ENCODE results near the gene USP9X. TPM values are rescaled to one million over a fixed set of nuclear protein-coding genes. Genes with fewer than 3 reads are reported as not detected.

USP9X gene
- total and polyA plus RNA-seq, 2 of the 8 experiments (the other 6 are each of a cell fraction or from before 2014, with no cell fraction given) = 79.2 to 300 TPM

- TF ChIP-seq RBBP5 (IDR thresholded peaks at IDR 0.05; ENCODE audit: borderline replicate concordance, low read depth, low read length) (peak; percentile 71; the same call in 1 of the 2 replicates), GABPA (IDR thresholded peaks at IDR 0.05; ENCODE audit: borderline replicate concordance, insufficient read depth, low read length) (no peak), CBX8 (IDR thresholded peaks at IDR 0.05; ENCODE audit: borderline replicate concordance, low read depth, low read length) (no peak), CTBP2 (IDR thresholded peaks at IDR 0.05; ENCODE audit: borderline replicate concordance, insufficient read depth, insufficient read length, low read length) (no peak), TAF1 (IDR thresholded peaks at IDR 0.05; ENCODE audit: low read depth, low read length) (no peak), SIRT6 (IDR thresholded peaks at IDR 0.05; ENCODE audit: low read length) (no peak), SIX5 (IDR thresholded peaks at IDR 0.05; ENCODE audit: low read depth, low read length) (no peak), SAP30 (IDR thresholded peaks at IDR 0.05; ENCODE audit: insufficient read depth, insufficient replicate concordance, low read length) (no peak), SUZ12 (IDR thresholded peaks at IDR 0.05; ENCODE audit: low read length) (no peak), POLR2A (IDR thresholded peaks at IDR 0.05; ENCODE audit: control extremely low read depth in 1 of 2, low read depth in 2 of 2, low read length in 2 of 2) (peak; percentile 16 to 44), ZNF274 (IDR thresholded peaks at IDR 0.05; ENCODE audit: borderline replicate concordance, extremely low read depth, low read length) (no peak), YY1 (IDR thresholded peaks at IDR 0.05; ENCODE audit: low read depth, low read length) (peak; percentile 82), PHF8 (conservative IDR thresholded peaks at IDR 0.05; ENCODE audit: low read depth, low read length) (no peak; the same call in 1 of the 2 replicates), EGR1 (IDR thresholded peaks at IDR 0.05; ENCODE audit: borderline replicate concordance, low read depth, low read length) (no peak)
- TF ChIP-seq, protein P1, sequence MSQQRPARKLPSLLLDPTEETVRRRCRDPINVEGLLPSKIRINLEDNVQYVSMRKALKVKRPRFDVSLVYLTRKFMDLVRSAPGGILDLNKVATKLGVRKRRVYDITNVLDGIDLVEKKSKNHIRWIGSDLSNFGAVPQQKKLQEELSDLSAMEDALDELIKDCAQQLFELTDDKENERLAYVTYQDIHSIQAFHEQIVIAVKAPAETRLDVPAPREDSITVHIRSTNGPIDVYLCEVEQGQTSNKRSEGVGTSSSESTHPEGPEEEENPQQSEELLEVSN (IDR thresholded peaks at IDR 0.05) = no peak
Measured at GRCh38 chrX:41275661-41276609, 190.7 kb downstream of the USP9X start (continued).

Data from H1 (cell line).